Measurements from ENCODE around the gene RBKS.

RBKS gene

DNA sequence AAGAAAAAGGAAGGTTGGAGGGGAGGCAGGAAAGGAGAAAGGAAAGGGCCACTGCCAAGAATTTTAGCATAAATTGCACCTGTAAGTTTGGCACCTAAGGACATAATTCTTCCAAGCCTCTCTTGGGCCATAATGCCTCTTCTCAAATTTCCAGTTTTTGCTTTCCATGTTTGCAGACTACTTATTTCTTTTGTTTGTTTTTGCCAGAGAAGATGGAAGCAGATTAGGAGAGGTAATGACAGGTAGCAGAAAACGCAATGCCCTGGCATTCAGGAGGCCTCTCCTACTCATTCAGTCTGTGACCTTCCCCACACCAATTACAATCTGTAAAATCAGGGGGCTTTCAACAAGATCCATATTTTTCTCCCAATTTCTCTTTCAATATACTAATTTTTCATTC is 61.9 kb downstream of the RBKS start:
- DNase-seq, result no peak

GRCh38 chr2:27824401-27824800 is 65.8 kb downstream of the RBKS start:
- DNase-seq, result no peak

- DNase-seq, result no peak
These were observed 66.6 kb downstream of the RBKS start for GRCh38 chr2:27823569-27823968.

DNA sequence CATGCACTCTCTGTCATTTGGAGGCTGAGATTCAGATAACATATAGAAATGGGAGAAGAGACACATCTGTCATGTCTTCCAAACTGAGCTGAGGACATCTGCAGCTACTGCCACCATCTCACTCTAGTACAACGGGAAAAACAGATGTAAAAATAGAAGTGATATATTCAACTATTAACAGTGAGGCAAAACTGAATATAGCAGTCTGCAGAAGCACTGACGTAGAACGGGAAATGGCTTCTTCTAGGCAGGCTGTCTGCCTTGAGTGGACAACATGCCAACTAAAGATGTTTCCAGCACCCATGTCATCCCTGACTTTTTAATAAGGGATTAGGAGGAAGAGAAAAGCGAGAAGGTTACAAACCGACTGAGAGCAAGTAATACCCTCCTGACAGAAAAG is 67.1 kb downstream of the RBKS start:
- DNase-seq, result no peak

- DNase-seq, result no peak
These were observed 68.1 kb downstream of the RBKS start for GRCh38 chr2:27822049-27822448.

DNA sequence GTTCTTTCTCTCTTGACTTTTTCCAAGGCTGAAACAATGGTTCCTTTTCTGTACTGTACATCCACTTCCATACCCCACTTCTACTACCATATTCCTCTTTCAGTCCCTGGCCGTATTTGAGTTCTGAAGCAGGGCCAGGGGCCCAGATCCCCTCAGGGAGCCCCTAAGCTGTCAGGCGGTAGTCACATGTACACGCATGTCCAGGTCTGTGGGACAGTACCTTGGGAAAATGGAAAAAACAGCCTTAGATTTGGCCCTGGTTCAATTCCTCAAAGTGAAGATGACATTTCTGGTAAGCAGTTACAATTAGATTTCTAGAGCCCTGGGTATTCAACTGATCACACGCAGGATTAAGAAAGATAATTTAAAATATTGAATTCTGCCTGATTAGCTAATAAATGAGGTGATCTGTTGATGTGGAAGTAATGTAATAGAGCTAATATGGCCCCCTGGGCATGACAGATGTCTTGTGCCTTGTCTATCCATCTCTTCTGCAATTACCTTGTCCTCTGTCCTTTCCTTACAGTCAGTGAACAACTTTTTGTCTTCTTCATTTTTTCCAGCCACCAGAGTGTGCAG is 74.2 kb downstream of the RBKS start:
- no peak for DNase-seq

DNA sequence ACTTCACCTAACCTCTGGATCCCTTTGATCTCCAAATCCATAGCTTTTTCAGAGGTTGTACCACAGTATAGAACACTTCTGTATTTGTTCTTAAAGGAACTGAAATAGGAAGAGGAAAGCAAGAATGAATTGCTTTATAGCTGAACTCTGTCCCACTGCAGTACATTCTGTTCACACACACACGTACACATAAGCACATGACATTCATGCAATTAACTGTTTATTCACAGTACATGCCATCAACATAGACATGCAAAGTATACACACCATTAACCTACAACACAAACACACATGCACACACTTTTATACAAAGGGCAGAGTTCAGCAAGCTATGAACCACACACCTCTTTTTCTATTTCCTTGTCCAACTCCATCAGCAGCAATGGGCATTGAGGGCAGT is 75.4 kb downstream of the RBKS start:
- no peak for DNase-seq

DNA sequence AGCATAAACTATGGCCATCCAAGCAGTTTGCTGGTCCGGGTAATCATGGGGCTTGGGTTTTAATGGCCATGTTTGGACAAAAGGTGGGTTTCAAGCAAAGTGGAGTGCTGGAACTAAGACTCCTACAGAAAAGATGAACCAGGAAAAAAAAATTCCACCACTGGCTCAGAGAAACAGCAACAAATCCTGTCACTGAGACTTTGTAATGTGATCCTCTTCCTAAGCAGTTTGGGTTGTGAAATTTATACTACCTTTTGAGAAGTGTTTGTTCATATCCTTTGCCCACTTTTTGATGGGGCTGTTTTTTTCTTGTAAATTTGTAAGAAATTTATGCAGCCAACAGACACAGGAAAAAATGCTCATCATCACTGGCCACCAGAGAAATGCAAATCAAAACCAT is 78.4 kb downstream of the RBKS start:
- no peak for DNase-seq

GRCh38 chr2:27810455-27810854 is 79.7 kb downstream of the RBKS start:
- DNase-seq, result no peak

DNA sequence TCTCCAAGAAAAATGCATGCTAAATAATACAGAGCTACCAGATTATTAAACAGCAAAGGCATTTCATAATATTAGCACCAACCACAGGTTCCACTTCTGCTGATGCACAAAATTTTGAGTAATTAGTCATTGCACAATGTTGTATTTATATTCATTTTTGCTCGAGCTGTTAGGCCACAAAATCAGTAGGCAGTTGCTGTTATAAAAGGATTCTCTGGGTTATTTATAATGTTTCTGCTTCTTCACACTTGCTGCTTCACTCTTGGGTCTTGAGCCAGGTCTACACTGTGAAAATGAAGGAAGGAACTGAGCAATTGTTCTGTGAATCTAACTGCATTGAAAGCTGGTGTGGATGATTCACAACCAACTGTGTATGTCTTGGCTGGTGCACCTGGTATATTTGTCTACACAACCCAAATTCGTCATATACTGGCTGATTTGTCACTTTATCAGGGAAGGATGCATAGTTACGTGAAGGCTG is 80.4 kb downstream of the RBKS start:
- DNase-seq, result no peak

DNA sequence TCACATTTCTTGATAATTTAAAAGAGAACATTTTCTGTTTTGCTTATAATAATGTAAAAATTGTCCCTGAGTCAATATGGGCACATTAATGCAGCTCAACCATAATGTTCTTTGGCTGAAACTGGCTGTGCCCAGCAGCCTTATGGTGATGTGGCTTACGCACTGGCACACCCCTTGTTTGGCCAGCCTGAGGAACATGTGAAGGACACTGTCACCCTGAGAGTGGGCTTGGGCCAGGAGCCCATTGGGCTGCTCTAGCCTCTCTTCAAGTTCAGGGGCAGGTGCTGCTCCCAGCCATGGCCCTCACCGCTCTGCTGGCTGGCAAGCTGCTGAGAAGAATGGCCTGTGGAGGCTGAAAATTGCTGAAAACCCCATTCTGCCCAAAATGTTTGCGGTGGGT is 81.2 kb downstream of the RBKS start:
- DNase-seq, result no peak

DNA sequence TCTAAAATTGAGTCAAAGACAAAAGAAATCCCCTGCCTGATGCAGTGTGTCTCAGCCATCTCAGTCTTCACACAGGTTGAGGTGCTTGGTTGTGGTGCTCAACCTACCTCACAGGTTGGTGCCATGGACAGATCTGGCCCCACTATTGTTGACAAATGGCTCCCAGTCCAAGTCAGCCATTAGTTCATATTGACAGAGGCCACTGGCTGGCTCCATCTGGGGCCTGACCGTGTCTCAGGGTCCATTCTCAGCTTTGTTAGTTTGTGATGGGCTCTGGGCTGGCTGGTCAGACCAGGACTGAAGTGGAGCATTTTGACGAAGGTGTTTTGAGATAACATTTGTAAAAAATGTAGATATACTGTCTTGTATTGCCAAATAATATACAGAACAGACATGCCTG is 81.8 kb downstream of the RBKS start:
- DNase-seq, result no peak

DNA sequence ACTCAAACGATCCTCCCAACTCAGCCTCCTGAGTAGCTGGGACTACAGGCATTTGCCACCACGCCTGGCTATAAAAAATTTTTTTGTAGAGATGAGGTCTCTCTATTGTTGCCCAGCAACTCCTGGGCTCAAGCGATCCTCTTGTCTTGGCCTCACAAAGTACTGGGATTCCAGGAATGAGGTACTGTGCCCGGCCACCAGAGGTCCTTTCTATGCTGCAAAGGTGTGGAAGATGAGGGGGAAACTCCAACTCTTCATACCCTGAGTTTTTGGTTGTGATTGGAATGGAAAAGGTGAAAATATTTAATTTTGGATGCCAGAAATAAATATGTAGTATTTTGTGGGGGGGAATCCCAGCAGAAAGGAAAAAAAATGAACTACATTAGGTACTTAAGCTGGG is 82.7 kb downstream of the RBKS start:
- DNase-seq, result peak; percentile 14

DNA sequence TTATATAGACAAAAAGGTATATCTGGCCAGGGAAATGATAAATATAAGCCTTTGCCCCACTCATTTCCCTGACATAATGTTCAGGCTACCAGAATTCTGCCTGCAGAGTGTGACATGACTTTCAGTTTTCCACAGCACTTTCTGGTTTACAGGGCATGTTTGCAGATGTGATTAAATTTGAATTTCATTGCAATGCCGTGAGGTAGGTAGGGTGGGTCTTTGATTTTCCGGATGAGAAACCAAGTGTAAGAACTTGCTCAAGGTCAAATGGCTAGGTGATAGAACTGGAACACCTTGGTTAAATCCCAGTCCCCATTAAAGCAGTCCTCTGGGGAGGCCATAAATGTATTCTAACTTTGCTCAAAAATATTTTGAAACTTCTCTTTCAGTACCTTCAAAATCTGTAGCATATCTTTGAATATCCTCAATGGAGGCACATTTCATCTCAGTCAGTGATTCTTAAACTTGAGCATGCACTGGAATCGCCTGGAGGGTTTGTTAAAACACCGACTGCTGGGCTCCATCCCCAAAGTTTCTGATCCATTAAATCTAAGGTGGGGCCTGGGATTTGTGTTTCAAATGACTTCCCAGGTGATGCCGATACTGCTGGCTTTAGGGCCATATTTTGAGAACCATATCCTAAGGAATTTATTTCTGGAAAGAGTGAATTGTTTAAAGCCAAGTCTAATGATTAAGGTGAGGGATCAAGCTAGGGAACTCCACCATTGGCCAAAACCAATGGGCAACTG is 83.7 kb downstream of the RBKS start:
- DNase-seq, result no peak

DNA sequence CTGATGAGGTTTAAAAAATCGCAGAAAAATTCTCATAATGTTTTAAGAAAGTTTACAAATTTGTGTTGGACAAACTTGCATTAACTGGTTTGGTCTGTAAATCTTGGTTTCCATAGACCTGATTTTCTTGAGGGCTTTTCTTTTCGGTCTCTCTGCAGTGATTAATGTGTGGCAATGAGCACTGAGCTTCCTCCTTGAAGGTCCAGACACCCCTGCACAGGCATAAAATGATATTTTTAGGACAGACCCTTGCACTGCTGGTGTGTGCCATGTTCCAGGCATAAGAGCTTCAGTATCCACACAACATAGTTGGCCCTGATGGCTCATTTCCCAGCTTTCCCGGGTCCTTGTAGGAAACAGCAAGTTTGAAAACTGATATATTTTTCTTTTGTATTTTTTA is 85.0 kb downstream of the RBKS start:
- no peak for DNase-seq

DNA sequence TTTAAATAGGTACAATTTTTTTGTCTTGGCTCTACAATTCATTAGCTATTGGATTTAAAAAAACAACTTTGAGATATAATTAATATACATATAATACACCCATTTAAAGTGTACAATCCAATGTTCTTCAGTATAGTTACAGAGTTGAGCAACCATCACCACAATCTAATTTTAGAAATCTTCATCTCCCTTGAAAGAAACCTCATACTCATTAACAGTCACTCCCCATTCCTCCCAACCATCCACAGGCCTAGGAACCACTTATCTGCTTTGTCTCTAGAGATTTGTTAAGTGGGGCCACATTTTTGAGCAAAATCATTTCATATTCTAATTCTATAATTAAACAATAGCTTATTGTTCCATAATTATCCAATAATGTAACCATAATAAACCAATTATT is 86.0 kb downstream of the RBKS start:
- no peak for DNase-seq

DNA sequence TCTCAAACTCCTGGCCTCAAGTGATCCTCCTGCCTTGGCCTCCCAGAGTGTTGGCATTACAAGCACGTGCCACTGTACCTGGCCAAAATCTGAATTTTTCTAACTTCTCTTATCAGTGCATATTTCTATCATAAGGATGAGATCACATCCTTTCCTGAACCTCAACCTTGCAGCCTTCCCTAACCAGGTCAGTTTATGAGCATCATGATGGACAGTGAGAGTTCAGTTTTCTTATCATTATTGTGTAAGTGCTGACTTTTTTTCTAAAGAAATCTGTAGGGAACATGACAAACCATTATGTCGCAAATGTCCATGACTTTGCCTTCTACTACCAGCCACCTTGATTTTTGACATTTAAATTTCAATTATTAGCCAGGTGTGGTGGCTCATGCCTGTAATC is 87.1 kb downstream of the RBKS start:
- no peak for DNase-seq

DNA sequence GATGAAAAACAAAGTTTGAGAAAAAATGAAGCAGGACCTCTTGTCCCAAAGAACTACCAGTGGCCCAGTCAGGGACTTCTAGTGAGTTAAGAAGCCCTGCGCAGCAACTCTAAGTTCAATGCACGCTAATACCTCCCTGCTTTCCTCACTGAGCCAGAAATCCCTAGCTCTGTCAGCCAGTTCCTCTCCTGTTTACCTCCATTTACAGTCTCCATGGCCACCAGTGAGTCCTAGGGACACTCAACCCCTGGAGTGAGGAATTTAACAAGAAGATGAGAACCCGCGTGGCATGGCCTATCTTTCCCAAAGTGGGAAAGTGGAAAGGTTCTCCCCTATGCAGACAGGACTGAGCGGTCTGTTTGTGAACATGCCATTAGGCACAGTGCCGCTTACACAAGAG is 87.6 kb downstream of the RBKS start:
- no peak for DNase-seq

GRCh38 chr2:27800856-27801255 is 89.3 kb downstream of the RBKS start:
- DNase-seq, result no peak

- DNase-seq, result no peak
These were observed 90.6 kb downstream of the RBKS start for GRCh38 chr2:27799646-27800010.

GRCh38 chr2:27798948-27799645 is 91.1 kb downstream of the RBKS start:
- DNase-seq, result no peak

DNA sequence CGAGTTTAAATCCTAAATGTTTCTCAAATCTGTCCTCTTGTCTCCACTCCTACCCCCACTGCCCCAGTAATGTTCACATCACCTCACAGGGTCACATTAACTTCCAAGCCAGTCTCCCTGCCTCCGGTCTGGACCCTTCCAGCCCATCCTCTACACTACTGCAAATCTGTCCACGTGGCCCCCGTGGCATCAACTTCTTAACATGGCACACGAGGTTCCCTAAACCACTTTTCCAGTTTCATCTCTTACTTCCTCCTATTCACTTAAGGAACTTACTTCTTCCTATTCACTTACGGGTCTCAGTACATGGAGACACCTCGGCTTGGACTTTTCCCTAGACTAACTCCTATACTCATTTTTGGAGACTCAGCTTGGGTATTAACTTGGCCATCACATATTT is 91.7 kb downstream of the RBKS start:
- no peak for DNase-seq

- DNase-seq, result no peak
These were observed 92.3 kb downstream of the RBKS start for GRCh38 chr2:27797841-27798240.

All from activated CD4-positive, alpha-beta T cell treated with anti-CD3 and anti-CD28 coated beads for 48 hours (primary cell).